GM19467 (cell line): Measurements from ENCODE around the gene VPS29.
"Not testable (repeated sequence)": the region's sequence is repeated elsewhere in the genome, so short reads cannot be mapped to it uniquely, and the experiment has no call there.

ENCODE experiments used
- ATAC-seq: cut with Tn5 transposase; IDR thresholded peaks from one replicate; pipeline ENCODE4 v1.9.1; 2021; ENCODE audit warnings: mild to moderate bottlenecking, moderate library complexity; ENCODE audit not compliant: unreplicated experiment

Gene VPS29

DNA sequence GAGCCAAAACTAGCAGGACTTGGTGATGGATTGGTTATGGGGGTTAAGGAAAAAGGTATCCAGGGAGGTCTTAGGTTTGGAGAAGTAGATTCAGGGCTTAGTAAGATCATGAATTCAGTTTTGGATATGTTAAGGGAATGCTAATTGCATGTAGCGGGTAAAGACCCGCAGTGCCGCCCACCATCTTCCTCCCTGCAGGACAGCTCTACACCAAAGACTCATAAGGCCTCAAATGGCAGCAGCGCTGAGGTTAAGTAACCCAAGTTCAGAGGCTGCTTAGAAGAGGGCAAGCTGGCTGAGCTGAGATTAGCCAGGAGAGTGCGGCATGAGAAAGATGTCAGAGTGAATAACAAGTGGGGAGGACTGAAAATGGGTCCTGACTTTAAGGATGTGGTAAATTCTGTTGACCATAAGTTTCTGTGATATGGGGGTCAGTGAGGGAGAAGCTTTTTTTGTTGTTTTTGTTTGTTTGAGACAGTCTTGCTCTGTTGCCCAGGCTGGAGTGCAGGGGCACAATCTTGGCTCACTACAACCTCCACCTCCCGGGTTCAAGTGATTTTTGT lies 26.4 kb upstream of the VPS29 start:
- ATAC-seq = no peak

- not testable (repeated sequence) for ATAC-seq
Measured at GRCh38 chr12:110520876-110521712, 19.2 kb upstream of the VPS29 start.

- ATAC-seq = not testable (repeated sequence)
Measured at GRCh38 chr12:110518014-110518413, 16.1 kb upstream of the VPS29 start.

GRCh38 chr12:110516995-110517394 lies 15.1 kb upstream of the VPS29 start:
- ATAC-seq = no peak

DNA sequence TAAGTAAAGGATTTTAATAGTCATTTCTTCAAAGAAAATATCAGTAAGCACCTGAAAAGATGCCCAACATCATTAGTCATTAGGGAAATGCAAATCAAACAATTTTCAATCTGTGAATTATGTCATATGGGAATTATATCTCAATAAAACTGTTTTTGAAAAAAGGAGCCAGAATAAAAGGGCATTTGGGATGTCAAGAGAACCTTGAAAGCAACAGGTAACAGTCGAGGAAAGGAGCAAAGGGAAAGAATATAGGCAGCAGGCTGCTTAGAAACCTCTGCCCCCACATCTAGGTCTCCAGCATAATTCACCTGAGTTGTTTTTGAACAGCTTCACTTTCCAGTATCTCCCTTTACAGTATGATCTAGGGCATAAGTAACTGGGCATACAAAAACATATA lies 12.5 kb upstream of the VPS29 start:
- ATAC-seq = no peak

- ATAC-seq = no peak
Measured at GRCh38 chr12:110513842-110514241, 11.9 kb upstream of the VPS29 start.

GRCh38 chr12:110508071-110508586 lies 6.2 kb upstream of the VPS29 start:
- ATAC-seq = no peak

DNA sequence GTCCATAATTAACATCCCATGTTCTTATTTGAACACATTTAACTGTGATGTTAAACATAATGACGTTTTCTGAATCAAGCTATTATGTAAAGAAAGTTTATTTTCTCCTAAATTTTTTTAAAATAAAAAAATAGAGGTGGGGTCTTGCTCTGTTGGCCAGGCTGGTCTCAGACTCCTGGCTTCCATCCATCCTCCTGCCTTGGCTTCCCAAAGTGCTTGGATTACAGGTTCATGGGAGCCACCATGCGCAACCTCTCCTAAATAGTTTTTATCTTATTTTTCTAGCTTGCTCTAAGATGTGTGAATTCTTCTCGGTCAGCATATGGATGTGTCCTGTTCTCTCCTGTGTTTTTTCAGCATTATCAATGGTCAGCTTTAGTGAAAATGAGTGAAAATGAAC lies 3.4 kb upstream of the VPS29 start:
- no peak for ATAC-seq

DNA sequence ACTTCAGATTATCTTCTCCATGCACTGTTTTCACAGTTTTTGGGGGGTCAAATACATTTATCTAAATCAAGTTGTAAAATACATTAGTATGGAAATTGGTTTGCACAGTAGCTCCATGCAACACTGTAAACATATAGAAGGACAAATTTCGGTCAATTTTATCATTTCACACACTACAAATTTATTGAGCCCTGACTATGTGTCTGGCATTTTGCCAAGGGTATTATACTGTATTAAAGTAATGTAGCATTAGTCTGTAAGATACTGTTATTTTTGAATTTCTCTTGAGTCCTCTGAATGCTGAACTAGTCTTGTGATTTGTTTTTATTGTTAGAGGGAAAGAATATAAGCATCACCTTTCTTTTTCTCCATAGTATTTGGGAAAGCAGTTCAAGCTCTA lies 1.5 kb upstream of the VPS29 start:
- ATAC-seq = no peak

DNA sequence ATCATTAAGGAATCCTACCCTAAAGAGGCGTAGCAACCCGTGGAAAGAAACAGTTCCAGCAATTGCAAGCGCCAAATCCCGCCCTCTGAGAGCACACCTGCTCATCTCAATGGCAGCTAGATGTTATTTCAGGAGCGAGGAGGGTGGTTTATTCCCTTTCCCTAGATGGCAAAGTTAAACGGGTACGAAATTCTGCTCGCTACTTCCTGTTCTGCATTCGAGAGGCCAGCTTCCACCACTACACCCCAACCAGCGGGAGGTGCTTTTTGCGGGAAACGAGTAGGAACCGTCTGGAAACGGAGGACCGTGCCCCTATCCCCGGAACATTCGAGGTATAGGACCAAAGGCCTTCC lies 536 bp downstream of the VPS29 start:
- peak; percentile 4 for ATAC-seq

DNA sequence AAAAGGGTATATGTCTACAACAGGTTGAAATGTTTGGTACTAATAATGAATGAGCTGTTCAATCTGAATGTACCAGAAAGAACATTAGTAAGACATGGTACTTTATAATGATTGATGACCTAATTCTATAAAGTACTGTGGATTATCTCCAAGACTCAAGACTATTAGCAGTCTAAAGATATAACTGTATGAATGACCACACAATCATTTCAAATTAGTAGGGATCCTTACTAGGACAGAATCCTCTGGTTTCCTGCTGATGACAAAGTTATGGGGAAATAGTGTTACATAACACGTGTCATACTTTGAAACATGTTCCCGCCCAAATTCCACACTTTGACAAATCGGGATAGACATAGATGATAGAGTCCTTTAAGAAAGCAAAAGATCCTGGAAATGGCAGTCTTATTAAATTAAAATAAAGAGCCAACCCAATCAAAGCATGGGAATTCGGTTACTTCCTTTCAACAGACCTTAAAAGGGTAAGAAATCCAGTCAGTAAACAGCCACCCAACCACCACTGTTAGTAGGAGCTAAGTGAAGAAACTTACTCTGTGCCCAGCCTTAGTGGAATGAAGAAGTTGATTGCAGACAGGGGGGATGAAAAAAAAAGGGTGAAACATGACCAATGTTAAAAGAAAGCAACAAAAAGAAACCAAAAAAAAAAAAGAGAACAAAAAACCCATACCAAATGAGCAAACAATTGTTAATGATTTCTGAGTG lies 2.8 kb downstream of the VPS29 start:
- no peak for ATAC-seq

DNA sequence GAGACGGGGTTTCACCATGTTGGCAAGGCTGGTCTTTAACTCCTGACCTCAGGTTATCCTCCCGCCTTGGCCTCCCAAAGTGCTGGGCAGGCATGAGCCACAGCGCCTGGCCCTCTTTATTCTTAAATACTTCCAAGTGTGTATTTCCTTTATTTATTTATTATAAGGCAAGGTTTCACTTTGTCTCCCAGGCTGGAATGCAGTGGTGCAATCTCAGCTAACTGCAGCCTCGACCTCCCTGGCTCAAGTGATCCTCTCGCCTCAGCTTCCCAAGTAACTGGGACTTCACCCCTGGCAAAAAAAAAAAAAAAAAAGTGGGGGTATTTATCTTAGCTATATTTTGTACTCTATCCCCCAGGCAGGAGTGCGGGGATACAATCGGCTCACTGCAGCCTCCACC lies 26.5 kb downstream of the VPS29 start:
- ATAC-seq = no peak

DNA sequence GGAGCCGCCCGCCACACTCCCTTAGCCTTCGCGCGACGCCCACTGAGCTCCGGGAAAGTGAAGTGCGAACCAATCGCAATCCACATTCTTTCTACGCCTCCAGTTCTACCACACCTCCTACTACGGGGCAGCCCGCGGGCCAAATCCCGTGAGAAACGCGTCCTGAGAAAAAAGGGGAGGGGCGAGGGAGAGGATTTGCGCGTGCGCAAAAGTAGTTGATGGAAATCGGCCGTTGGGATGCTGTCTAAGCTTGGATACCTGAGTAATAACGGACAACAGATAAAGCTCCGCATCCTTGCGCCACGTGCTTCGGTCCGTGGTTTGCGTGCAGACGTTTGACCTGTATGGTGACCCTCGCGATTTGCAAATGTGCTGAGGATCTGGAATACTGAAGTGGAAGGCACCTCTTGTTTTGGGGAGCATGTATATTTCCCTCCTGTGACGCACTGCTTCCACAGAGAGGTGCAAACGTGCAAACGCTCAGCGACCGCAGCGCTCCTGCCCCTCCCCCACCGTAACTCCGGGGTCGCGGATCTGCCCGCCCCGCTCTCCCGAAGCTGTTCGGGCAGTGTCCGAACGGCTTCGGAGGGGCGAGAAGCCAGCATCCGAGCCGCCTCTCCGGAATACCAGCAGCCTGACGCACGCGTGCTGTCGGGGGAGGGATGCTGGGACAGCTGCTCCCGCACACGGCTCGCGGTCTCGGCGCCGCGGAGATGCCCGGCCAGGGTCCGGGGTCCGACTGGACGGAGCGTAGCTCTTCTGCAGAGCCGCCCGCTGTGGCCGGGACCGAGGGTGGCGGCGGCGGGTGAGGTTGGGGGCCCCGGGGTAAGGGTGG lies 33.5 kb downstream of the VPS29 start, which contains the start of the genes FAM216A and GPN3:
TSS of gene FAM216A (plus strand) at position 632 of the 835 bp plus-strand sequence. CDS start at position 663, 31 bp downstream.
TSS of gene GPN3 (minus strand) at position 44 of the 835 bp plus-strand sequence. CDS start 54 bp downstream, outside the sequence.
- ATAC-seq = peak; percentile 64

DNA sequence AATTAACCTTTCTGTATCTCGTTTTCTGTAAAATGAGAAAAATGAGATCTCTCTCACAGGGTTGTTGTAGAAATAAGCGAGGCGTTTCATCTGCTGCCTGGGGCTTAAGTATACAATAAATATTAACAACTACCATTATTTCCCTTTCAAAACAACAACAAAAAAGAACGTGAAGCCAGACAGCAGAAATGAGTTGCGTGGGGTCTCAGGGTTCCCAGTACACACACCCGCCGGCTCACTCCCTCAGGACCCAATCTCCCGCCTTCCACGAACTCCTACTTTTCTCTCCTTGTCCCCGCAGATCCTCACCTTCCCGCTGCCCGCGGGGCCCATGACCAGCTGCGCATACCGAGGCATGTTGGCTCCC lies 34.1 kb downstream of the VPS29 start:
- ATAC-seq = no peak

GRCh38 chr12:110466791-110467190 lies 35.1 kb downstream of the VPS29 start:
- ATAC-seq = no peak

GRCh38 chr12:110465765-110466164 lies 36.1 kb downstream of the VPS29 start:
- ATAC-seq = not testable (repeated sequence)

- no peak for ATAC-seq
Measured at GRCh38 chr12:110465024-110465423, 36.9 kb downstream of the VPS29 start.

GRCh38 chr12:110461189-110461588 lies 40.7 kb downstream of the VPS29 start:
- ATAC-seq = not testable (repeated sequence)

GRCh38 chr12:110458756-110459155 lies 43.2 kb downstream of the VPS29 start:
- ATAC-seq = no peak

DNA sequence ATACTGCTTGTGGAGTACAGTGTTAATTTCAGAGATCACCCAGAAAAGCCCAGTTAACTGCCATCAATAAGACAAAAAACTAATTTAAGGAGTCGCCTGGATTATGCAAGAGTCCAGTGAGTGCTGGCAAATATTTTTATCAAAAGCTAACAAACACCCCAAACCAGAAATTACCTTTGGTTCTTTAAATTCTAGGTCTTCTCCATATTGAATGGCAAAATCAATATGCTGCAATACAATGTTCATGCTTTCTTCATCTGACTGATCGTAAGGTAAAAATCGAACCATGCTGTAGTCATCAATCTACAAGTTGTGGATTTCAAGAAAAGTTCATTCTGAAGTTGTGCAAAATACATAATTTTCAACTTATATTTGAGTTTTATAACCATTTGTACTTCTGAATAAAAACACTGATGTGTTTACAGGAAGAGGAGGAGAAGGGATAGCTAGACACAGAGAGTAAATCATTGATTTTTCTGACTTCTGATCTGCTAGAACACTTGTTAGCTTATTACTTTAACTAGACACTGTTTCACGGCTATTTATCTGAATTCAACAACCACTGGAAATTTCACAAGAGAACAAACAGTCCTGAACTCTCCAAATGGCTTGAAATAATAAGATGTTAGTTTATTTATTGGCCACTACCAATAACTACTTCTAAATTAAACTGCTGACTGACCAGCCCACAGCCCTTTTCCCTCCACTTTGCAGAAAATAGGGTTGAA lies 48.2 kb downstream of the VPS29 start:
- ATAC-seq = no peak
